Endothelial cell of umbilical vein (primary cell): Measurements from ENCODE around the gene VSNL1. TPM values are rescaled to one million over a fixed set of nuclear protein-coding genes. Genes with fewer than 3 reads are reported as not detected.

Source experiments
- BruUV-seq: library from RNA; stranded (reverse); fragments of 400-500 nt; replicated peaks from 2 replicates; lab custom pipeline; 2021; lab: Mats Ljungman, UMichigan
- CTCF ChIA-PET: fragments of 300-600, 350-600 bp; sonication (Branson Sonifier 250); formaldehyde crosslinking; loops from one replicate; lab custom pipeline; 2021; ENCODE audit warnings: antibody characterized with exemption, inconsistent platforms; lab: Charles Lee
- POLR2A ChIA-PET: fragments of 300-600, 350-600 bp; sonication (Branson Sonifier 250); formaldehyde crosslinking; loops from one replicate; lab custom pipeline; 2021; ENCODE audit warnings: antibody characterized with exemption, inconsistent platforms; lab: Charles Lee
- DNase-seq: peaks from one replicate; pipeline ENCODE4 v3.0.0-alpha.2; 2011; ENCODE audit warnings: low read depth, low spot score
- FAIRE-seq: peaks from 2 replicates; lab custom pipeline; 2011; peaks lifted over from hg19 to GRCh38; lab: Jason Lieb, UNC
- H2AFZ ChIP-seq: 2 replicates; pipeline ENCODE4 v1.6.0; 2012; ENCODE audit warnings: low read depth, low read length, control low read depth, inconsistent platforms
- H3K27ac ChIP-seq: 2 replicates; pipeline ENCODE4 v1.5.1; 2011; ENCODE audit warnings: low read depth, mild to moderate bottlenecking, control low read depth, low read length, moderate library complexity; ENCODE audit not compliant: insufficient read depth
- H3K27me3 ChIP-seq, 2 experiments: 2 replicates each; pipeline versions ENCODE4 v1.6.0 to v1.6.1; 2011; ENCODE audit warnings: low read length in 2 of 2, mixed read lengths in 1 of 2; ENCODE audit not compliant: control insufficient read depth in 2 of 2, insufficient read depth in 2 of 2
- H3K36me3 ChIP-seq, 2 experiments: 2 replicates in 1 of 2; 3 replicates in 1 of 2; pipeline ENCODE4 v1.5.1; 2011; ENCODE audit warnings: low read length in 2 of 2, mild to moderate bottlenecking in 1 of 2, moderate library complexity in 1 of 2; ENCODE audit not compliant: control insufficient read depth in 2 of 2, insufficient read depth in 2 of 2; ENCODE audit errors: extremely low read depth in 1 of 2
- H3K4me1 ChIP-seq: 3 replicates; pipeline ENCODE4 v1.5.1; 2011; ENCODE audit warnings: mild to moderate bottlenecking, low read length; ENCODE audit not compliant: control insufficient read depth, insufficient read depth; ENCODE audit errors: extremely low read depth
- H3K4me2 ChIP-seq: 2 replicates; pipeline ENCODE4 v1.6.1; 2011; ENCODE audit warnings: low read length, control low read depth, mixed read lengths; ENCODE audit not compliant: insufficient read depth
- H3K4me3 ChIP-seq, 3 experiments: fragments of 200-600 bp in 1 of 3; sonication (generic), shearing (Covaris generic) in 1 of 3; replicated peaks in 1 of 3; 2 replicates each; pipeline ENCODE4 v1.5.1; 2011 to 2016; ENCODE audit warnings: control low read depth in 3 of 3, low read length in 3 of 3, mild to moderate bottlenecking in 2 of 3, inconsistent platforms in 1 of 3, low read depth in 1 of 3, moderate library complexity in 1 of 3; ENCODE audit not compliant: insufficient read depth in 1 of 3
- H3K79me2 ChIP-seq: 2 replicates; pipeline ENCODE4 v1.6.0; 2012; ENCODE audit warnings: low read length, inconsistent platforms; ENCODE audit not compliant: control insufficient read depth, insufficient read depth
- H3K9ac ChIP-seq: replicated peaks from 2 replicates; pipeline ENCODE3; 2011; ENCODE audit warnings: low read length, control low read depth; ENCODE audit not compliant: insufficient read depth; ENCODE audit errors: extremely low read depth
- H3K9me1 ChIP-seq: replicated peaks from 3 replicates; pipeline ENCODE4 v1.6.0; 2011; ENCODE audit warnings: mild to moderate bottlenecking, low read length; ENCODE audit not compliant: control insufficient read depth, insufficient read depth; ENCODE audit errors: extremely low read depth
- H3K9me3 ChIP-seq: replicated peaks from 2 replicates; pipeline ENCODE4 v1.5.1; 2012; ENCODE audit warnings: low read length, inconsistent platforms; ENCODE audit not compliant: control insufficient read depth, insufficient read depth
- H4K20me1 ChIP-seq: replicated peaks from 2 replicates; pipeline ENCODE3; 2011; ENCODE audit warnings: mild to moderate bottlenecking, low read length; ENCODE audit not compliant: control insufficient read depth, insufficient read depth; ENCODE audit errors: extremely low read depth
- CTCF ChIP-seq, 2 donors: IDR thresholded peaks; 1 replicate in 1 of 2; 2 replicates in 1 of 2; pipeline ENCODE4 v1.5.1; 2011; ENCODE audit warnings: low read length in 2 of 2, mild to moderate bottlenecking in 2 of 2, moderate library complexity in 2 of 2, control low read depth in 1 of 2, inconsistent platforms in 1 of 2, low read depth in 1 of 2; ENCODE audit not compliant: insufficient read depth in 1 of 2; ENCODE audit errors: extremely low read depth in 1 of 2
- EZH2 ChIP-seq: IDR thresholded peaks from 2 replicates; pipeline ENCODE4 v1.6.1; 2012; ENCODE audit warnings: borderline replicate concordance, low read depth, mild to moderate bottlenecking, moderate library complexity, low read length, inconsistent platforms; ENCODE audit not compliant: severe bottlenecking
- FOS ChIP-seq: IDR thresholded peaks from 2 replicates; pipeline ENCODE4 v1.6.1; 2011; ENCODE audit warnings: mild to moderate bottlenecking, low read length, moderate library complexity, borderline replicate concordance; ENCODE audit not compliant: insufficient read depth
- GATA2 ChIP-seq: IDR thresholded peaks from 2 replicates; pipeline ENCODE4 v1.7.0; 2011; ENCODE audit warnings: low read depth, mild to moderate bottlenecking, moderate library complexity, mixed read lengths, low read length; ENCODE audit not compliant: insufficient read length, insufficient read depth
- JUN ChIP-seq: IDR thresholded peaks from 2 replicates; pipeline ENCODE4 v1.6.1; 2011; ENCODE audit warnings: borderline replicate concordance, low read depth; ENCODE audit not compliant: insufficient read length, insufficient read depth
- MAX ChIP-seq: IDR thresholded peaks from 2 replicates; pipeline ENCODE4 v1.6.1; 2011; ENCODE audit not compliant: insufficient read depth, insufficient read length
- MYC ChIP-seq: IDR thresholded peaks from one replicate; pipeline ENCODE4 v1.6.1; 2011; ENCODE audit warnings: mild to moderate bottlenecking, low read depth, low read length
- POLR2A ChIP-seq: IDR thresholded peaks from 2 replicates; pipeline ENCODE4 v1.6.1; 2012; ENCODE audit warnings: low read depth, mild to moderate bottlenecking, control low read depth, low read length
- POLR2AphosphoS5 ChIP-seq: IDR thresholded peaks from 2 replicates; pipeline ENCODE4 v1.6.1; 2012; ENCODE audit warnings: low read depth, mild to moderate bottlenecking, control low read depth, low read length, moderate library complexity; ENCODE audit not compliant: insufficient read depth
- dilution Hi-C: fragments of 300-500 bp; cut with MboI; formaldehyde crosslinking; loops from one replicate; pipeline ENCODE4 v1.15.0; 2019; ENCODE audit warnings: low sequenced_read_pairs; ENCODE audit not compliant: extremely low pct_ligation_motif_present
- intact Hi-C: fragments of 100-400 bp; cut with micrococcal nuclease; formaldehyde crosslinking; loops from one replicate; pipeline ENCODE4 v1.10.0; 2022
- polyA plus RNA-seq, 4 experiments: library from polyadenylated mRNA; depleted of rRNA in 3 of 4; stranded (reverse) in 3 of 4; unstranded in 1 of 4; fragments of >200 nt; gene quantifications; 2 replicates each; pipeline versions ENCODE4 v1.2.1 to v1.2.3, GENCODE V29; 2011 to 2012; ENCODE audit warnings: missing spikeins in 1 of 4
- total RNA-seq: library from RNA; stranded (reverse); gene quantifications from 2 replicates; pipeline ENCODE4 v1.2.3, GENCODE V29; 2021

Gene VSNL1
- total and polyA plus RNA-seq, 2 donors (not counting 3 experiments of a cell fraction or from before 2014, with no cell fraction given) = not detected

DNA sequence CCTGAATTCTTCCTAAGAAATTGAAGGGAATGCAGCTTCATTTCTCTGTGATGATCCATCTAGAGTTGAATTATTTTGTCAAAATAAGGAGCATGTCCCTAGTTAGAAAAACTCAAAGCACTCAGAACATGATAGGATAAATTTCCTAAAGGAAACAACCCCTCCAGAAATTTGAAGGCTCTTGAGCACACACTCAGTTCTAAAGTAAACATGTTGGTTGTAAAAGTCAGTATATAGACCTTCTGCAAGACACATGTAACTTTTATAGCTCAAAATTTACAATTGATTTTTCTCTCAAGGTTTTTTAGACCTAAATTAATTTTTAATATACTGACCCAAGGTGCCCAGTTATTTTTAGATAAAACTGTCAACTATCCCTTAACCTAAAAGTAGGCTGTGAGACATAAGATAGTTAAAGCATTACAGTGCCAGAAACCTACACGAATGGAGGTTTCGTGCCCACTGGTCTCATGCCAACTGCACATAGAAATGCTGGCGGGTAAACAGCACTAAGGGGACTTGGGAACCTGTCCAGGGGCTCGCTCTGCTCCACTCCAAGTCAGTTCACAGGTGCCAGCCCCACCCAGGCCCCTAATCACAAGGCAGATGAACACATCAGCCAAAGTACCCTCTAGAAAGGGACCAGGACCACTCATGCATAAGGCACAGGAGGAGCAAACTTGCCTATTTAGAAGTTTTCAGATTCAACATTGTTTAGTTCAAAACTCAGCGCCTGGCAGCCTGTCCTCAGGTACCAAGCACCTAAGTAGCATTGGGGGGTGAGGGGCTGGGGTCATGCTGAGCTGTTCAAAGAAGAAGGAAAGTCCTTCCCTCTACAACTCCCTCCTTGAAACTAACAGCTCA is 106.6 kb downstream of the VSNL1 start:
- H3K27me3 ChIP-seq = no peaks in the 10 kb centered on the region
- CTCF ChIA-PET = interaction anchor here (1.2 to 7.5 kb wide), 12 partner anchors 9 to 503 kb away, joined by 3 to 296 read pairs (median 11); no protein-coding TSS in a partner anchor
- no peaks in the 10 kb centered on the region for H4K20me1 ChIP-seq
- no peak overlapping the region for H2AFZ ChIP-seq
- H3K27ac ChIP-seq = no peak overlapping the region
- H3K79me2 ChIP-seq = no peaks in the 10 kb centered on the region
- H3K9ac ChIP-seq = no peak overlapping the region
- no peaks in the 10 kb centered on the region for H3K9me3 ChIP-seq
- BruUV-seq = no TSS peak
- DNase-seq (no peak), FAIRE-seq (no peak)
- TF ChIP-seq POLR2A = no peak
- TF ChIP-seq JUN = no peak
- no peak for TF ChIP-seq CTCF (IDR thresholded peaks at IDR 0.05; ENCODE audit: extremely low read depth in 1 of 2, insufficient read depth in 1 of 2, low read depth in 1 of 2, low read length in 2 of 2)
- TF ChIP-seq FOS = no peak
- TF ChIP-seq GATA2 = no peak
- no peak for TF ChIP-seq POLR2AphosphoS5
- no peak for TF ChIP-seq MAX
- no peak for TF ChIP-seq EZH2
- no peak for TF ChIP-seq MYC
- dilution Hi-C loops (no loop called here), intact Hi-C loops (loop anchor here (1.0 to 10.0 kb wide), 4 partner anchors 24 to 872 kb away; partner anchors contain the start of gene VSNL1)
- no peaks in the 10 kb centered on the region for H3K36me3 ChIP-seq
- no peaks in the 10 kb centered on the region for H3K9me1 ChIP-seq
- POLR2A ChIA-PET = no interaction called here
- H3K4me2 ChIP-seq = no peak overlapping the region
- H3K4me1 ChIP-seq = peaks cover 8% of the 10 kb centered on the region
- H3K4me3 ChIP-seq = no peak overlapping the region
